ENCODE data around the gene APIP. TPM values are rescaled to one million over a fixed set of nuclear protein-coding genes. Genes with fewer than 3 reads are reported as not detected.
"Not testable (repeated sequence)": the region's sequence is repeated elsewhere in the genome, so short reads cannot be mapped to it uniquely, and the experiment has no call there.

APIP gene
- total RNA-seq, 4 donors from 2014 or later = 11.7 to 25.6 (median 13.8) TPM

DNA sequence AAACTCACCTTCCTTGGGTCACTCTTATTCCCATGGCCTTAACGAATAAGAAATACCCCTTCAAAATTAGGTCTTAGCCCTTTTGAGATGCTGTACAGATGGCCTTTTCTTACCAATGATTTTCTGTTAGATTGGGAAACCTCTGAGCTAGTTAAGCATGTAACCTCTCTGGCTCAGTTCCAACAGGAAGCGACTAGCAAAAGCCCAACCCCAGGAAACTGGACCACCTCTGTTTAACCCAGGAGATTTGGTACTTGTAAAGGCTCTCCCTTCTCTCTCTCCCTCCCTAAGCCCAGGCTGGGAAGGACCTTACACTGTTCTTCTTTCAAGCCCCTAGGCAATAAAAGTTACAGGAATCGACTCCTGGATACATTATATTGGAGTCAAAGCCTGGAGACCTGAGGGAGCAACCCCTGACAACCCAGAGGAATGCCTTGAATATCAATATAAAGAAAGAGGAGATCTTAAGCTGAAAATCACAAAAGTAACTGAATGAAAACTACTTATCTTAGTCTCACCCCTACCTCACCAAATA is 11.7 kb downstream of the APIP start:
- Histone ChIP-seq H3K36me3 (peaks cover 0 to 4% (median 0%) of the 10 kb centered on the region in 3 donors), H3K27me3 (no peaks in the 10 kb centered on the region), H3K9me3 (peaks cover 0 to 26% (median 10%) of the 10 kb centered on the region in 4 donors), H3K27ac (no peak overlapping the region), H3K4me3 (no peak overlapping the region), H3K4me1 (no peaks in the 10 kb centered on the region)
- TF ChIP-seq POLR2A (IDR thresholded peaks at IDR 0.05) = no peak
- TF ChIP-seq, protein P1, sequence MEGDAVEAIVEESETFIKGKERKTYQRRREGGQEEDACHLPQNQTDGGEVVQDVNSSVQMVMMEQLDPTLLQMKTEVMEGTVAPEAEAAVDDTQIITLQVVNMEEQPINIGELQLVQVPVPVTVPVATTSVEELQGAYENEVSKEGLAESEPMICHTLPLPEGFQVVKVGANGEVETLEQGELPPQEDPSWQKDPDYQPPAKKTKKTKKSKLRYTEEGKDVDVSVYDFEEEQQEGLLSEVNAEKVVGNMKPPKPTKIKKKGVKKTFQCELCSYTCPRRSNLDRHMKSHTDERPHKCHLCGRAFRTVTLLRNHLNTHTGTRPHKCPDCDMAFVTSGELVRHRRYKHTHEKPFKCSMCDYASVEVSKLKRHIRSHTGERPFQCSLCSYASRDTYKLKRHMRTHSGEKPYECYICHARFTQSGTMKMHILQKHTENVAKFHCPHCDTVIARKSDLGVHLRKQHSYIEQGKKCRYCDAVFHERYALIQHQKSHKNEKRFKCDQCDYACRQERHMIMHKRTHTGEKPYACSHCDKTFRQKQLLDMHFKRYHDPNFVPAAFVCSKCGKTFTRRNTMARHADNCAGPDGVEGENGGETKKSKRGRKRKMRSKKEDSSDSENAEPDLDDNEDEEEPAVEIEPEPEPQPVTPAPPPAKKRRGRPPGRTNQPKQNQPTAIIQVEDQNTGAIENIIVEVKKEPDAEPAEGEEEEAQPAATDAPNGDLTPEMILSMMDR (IDR thresholded peaks at IDR 0.05) = no peak
- no peak for DNase-seq

DNA sequence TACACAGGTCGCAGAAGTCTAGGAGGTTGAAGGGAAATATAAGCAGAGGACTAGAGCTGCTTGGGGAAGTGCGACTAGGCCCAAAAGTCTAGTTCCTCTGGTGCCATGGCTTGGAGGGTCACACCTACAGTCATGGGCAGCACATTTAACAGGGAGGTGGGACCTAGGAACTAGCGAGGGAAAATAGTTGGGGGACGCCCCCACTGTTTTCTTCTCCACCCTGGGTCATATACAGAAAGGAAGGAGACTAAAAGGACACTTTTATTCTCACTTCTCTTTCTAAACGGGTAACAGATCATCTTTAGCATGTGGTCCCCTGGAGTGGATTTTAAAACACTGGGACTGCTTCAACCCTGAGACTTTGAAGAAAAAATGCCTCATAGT is 16.6 kb downstream of the APIP start:
- Histone ChIP-seq H3K4me1 (no peaks in the 10 kb centered on the region), H3K36me3 (peaks cover 0 to 4% (median 0%) of the 10 kb centered on the region in 3 donors), H3K4me3 (no peak overlapping the region), H3K27me3 (no peaks in the 10 kb centered on the region), H3K27ac (no peak overlapping the region), H3K9me3 (peaks cover 0 to 40% (median 18%) of the 10 kb centered on the region in 4 donors)
- DNase-seq = no peak
- no peak for TF ChIP-seq POLR2A (IDR thresholded peaks at IDR 0.05)
- TF ChIP-seq, protein P1 (IDR thresholded peaks at IDR 0.05) = no peak

DNA sequence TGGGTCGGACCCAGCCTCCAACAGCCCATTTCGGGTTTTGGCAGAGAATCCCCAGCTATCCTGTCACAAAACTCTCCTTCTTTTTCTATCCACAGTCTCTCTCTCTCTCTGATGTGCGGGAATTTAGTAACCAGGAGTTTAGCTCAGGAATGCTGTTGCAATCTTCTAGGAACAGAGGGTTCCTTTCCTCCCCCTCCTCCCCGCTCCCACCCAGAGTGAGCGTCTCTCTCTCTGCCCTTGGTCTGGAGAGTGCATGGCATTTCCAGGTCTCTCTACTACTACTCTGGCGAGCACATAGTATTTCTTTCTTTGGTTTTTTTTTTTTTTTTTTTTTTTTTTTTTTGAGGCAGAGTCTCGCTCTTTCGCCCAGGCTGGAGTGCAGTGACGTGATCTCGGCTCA is 17.7 kb downstream of the APIP start:
- peaks cover 0 to 4% (median 0%) of the 10 kb centered on the region in 3 donors for H3K36me3 ChIP-seq
- DNase-seq = no peak
- no peak overlapping the region for H3K4me3 ChIP-seq
- peaks cover 0 to 40% (median 18%) of the 10 kb centered on the region in 4 donors for H3K9me3 ChIP-seq
- TF ChIP-seq, protein P1 (IDR thresholded peaks at IDR 0.05) = no peak
- TF ChIP-seq POLR2A (IDR thresholded peaks at IDR 0.05) = no peak
- no peaks in the 10 kb centered on the region for H3K27me3 ChIP-seq
- no peak overlapping the region for H3K27ac ChIP-seq
- no peaks in the 10 kb centered on the region for H3K4me1 ChIP-seq

- TF ChIP-seq, protein P1 (IDR thresholded peaks at IDR 0.05) = no peak
- TF ChIP-seq POLR2A (IDR thresholded peaks at IDR 0.05) = no peak
Measured at GRCh38 chr11:34897171-34897870, 18.9 kb downstream of the APIP start.

GRCh38 chr11:34896191-34896590 is 20.0 kb downstream of the APIP start:
- not testable (repeated sequence) for DNase-seq, H3K27ac ChIP-seq, H3K4me1 ChIP-seq, H3K27me3 ChIP-seq, H3K36me3 ChIP-seq, H3K4me3 ChIP-seq
- H3K9me3 ChIP-seq = peaks cover 0 to 31% (median 18%) of the 10 kb centered on the region in 4 donors

More at GRCh38 chr11:34897171-34897870, 18.9 kb downstream of the APIP start:
- H3K27ac ChIP-seq = no peak overlapping the region
- H3K36me3 ChIP-seq = peaks cover 0 to 4% (median 0%) of the 10 kb centered on the region in 3 donors
- no peaks in the 10 kb centered on the region for H3K27me3 ChIP-seq
- no peak for DNase-seq
- H3K4me1 ChIP-seq = no peaks in the 10 kb centered on the region
- peaks cover 0 to 40% (median 18%) of the 10 kb centered on the region in 4 donors for H3K9me3 ChIP-seq
- H3K4me3 ChIP-seq = no peak overlapping the region

GRCh38 chr11:34893416-34893815 is 22.8 kb downstream of the APIP start:
- no peaks in the 10 kb centered on the region for H3K36me3 ChIP-seq
- no peaks in the 10 kb centered on the region for H3K4me1 ChIP-seq
- H3K27me3 ChIP-seq = no peaks in the 10 kb centered on the region
- TF ChIP-seq POLR2A (IDR thresholded peaks at IDR 0.05) = no peak
- TF ChIP-seq, protein P1 (IDR thresholded peaks at IDR 0.05) = no peak
- peaks cover 0 to 4% (median 2%) of the 10 kb centered on the region in 4 donors for H3K9me3 ChIP-seq
- H3K4me3 ChIP-seq = no peak overlapping the region
- no peak overlapping the region for H3K27ac ChIP-seq
- no peak for DNase-seq

Data from Peyer's patch (tissue), 4 donors.